ENCODE results near the gene KLK6.

DNA sequence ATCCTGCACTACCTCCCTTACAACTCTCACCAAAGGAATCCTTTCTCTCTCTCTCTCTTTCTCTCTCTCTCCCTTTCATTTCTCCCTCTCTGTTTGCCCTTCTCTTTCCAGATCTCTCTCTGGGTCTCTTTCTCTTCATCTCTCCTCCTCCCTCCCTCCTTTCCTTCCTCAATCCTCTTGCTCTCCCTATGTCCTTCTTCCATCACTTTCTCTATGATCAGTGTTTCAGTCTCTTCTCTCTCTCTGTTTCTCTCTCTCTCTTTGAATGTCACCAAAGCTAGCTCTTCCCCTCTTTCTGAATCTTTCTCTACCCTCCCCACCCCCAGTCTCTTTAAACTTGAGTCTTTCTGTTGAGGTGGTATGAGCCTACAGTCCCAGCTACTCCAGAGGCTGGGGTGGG, 38.4 kb downstream of the KLK6 start:
- TF ChIP-seq, protein P1, sequence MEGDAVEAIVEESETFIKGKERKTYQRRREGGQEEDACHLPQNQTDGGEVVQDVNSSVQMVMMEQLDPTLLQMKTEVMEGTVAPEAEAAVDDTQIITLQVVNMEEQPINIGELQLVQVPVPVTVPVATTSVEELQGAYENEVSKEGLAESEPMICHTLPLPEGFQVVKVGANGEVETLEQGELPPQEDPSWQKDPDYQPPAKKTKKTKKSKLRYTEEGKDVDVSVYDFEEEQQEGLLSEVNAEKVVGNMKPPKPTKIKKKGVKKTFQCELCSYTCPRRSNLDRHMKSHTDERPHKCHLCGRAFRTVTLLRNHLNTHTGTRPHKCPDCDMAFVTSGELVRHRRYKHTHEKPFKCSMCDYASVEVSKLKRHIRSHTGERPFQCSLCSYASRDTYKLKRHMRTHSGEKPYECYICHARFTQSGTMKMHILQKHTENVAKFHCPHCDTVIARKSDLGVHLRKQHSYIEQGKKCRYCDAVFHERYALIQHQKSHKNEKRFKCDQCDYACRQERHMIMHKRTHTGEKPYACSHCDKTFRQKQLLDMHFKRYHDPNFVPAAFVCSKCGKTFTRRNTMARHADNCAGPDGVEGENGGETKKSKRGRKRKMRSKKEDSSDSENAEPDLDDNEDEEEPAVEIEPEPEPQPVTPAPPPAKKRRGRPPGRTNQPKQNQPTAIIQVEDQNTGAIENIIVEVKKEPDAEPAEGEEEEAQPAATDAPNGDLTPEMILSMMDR (conservative IDR thresholded peaks at IDR 0.05; ENCODE audit: low read depth, low read length): no peak
- TF ChIP-seq EZH2 (IDR thresholded peaks at IDR 0.05; ENCODE audit: borderline replicate concordance, low read depth, low read length, poor library complexity, severe bottlenecking): no peak
